Muscle layer of colon (tissue), 2 donors: ENCODE measurements around the gene SYNGR1.

Experiments used
- H3K27ac ChIP-seq: one replicate; pipeline ENCODE4 v1.7.0; 2013; ENCODE audit warnings: low read depth, mild to moderate bottlenecking, low read length, moderate library complexity
- H3K27me3 ChIP-seq, 2 donors: one replicate each; pipeline ENCODE4 v1.7.0; 2013; ENCODE audit warnings: low read length in 2 of 2, mild to moderate bottlenecking in 2 of 2; ENCODE audit not compliant: insufficient read depth in 2 of 2, control insufficient read depth in 1 of 2
- H3K36me3 ChIP-seq: one replicate; pipeline ENCODE4 v1.7.0; 2013; ENCODE audit warnings: mild to moderate bottlenecking, low read length; ENCODE audit not compliant: insufficient read depth
- H3K4me1 ChIP-seq: one replicate; pipeline ENCODE4 v1.7.0; 2013; ENCODE audit warnings: mild to moderate bottlenecking, low read length; ENCODE audit not compliant: insufficient read depth
- H3K4me3 ChIP-seq, 2 donors: one replicate each; pipeline ENCODE4 v1.7.0; 2013; ENCODE audit warnings: low read length in 2 of 2, low read depth in 1 of 2, mild to moderate bottlenecking in 1 of 2, moderate library complexity in 1 of 2
- H3K9ac ChIP-seq: one replicate; pipeline ENCODE4 v1.7.0; 2013; ENCODE audit warnings: low read length
- H3K9me3 ChIP-seq: one replicate; pipeline ENCODE4 v1.7.0; 2013; ENCODE audit warnings: mild to moderate bottlenecking, low read length
- donor health status: abdominal sarcoma.
- donor health status: Adenocarcinoma of cecum.

The SYNGR1 gene

DNA sequence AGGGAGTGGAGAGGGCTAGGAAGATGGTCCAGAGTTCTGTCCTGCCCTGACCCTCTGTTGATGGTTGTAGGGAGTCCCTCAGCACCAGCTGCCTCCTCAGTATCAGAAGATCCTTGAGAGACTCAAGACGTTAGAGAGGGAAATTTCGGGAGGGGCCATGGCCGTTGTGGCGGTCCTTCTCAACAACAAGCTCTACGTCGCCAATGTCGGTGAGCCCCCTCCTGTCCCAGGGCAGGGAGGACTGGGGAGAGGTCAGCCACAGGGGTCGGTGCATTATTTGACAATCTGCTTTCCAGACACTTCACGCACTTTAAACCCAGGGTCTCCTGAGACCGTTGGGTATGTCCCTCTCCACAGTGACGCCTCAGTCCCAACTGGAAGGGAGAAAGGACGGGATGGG lies 67.8 kb downstream of the SYNGR1 start:
- Histone ChIP-seq H3K27ac (no peak overlapping the region), H3K4me1 (no peaks in the 10 kb centered on the region), H3K27me3 (no peaks in the 10 kb centered on the region), H3K9ac (no peak overlapping the region), H3K4me3 (no peak overlapping the region), H3K36me3 (peaks cover 62% of the 10 kb centered on the region), H3K9me3 (no peaks in the 10 kb centered on the region)

DNA sequence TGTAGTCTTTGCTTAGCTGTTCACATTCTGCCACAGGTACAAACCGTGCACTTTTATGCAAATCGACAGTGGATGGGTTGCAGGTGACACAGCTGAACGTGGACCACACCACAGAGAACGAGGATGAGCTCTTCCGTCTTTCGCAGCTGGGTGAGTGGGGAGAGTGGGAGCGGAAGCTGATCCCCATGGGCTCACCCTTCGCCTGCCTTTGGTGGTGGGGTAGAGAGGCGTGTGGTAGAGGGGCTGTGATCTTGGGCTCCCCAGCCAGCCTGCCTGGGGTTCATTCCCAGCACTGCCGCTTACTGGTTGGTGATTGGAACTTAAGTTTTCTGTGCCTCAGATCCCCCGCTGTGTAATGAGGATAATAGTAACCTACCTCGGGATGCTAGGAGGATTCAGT lies 68.9 kb downstream of the SYNGR1 start:
- Histone ChIP-seq H3K9ac (no peak overlapping the region), H3K36me3 (peaks cover 62% of the 10 kb centered on the region), H3K4me3 (no peak overlapping the region), H3K4me1 (no peaks in the 10 kb centered on the region), H3K9me3 (no peaks in the 10 kb centered on the region), H3K27ac (no peak overlapping the region), H3K27me3 (no peaks in the 10 kb centered on the region)

DNA sequence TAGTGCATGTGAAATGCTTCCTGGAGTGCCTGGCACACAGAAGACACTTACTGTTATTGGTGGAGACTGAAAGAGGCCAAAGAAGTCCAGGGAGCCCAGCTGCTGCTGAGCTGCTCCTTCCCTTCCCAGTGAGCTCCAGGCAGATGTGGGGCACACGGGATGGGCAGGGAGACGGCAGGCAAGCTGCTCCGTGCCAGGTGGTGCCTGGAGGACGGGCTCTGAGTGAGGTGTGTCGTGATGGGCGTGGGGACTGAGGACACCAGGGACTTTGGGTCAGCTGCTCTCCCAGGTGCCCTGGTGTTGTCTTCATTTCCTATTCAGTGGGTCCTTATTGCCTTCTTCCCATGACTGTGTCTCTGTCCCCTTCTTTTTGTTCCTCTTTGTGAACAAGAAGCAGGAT lies 69.3 kb downstream of the SYNGR1 start:
- H3K4me1 ChIP-seq = no peaks in the 10 kb centered on the region
- no peak overlapping the region for H3K4me3 ChIP-seq
- no peak overlapping the region for H3K9ac ChIP-seq
- H3K27me3 ChIP-seq = no peaks in the 10 kb centered on the region
- no peak overlapping the region for H3K27ac ChIP-seq
- H3K36me3 ChIP-seq = peaks cover 66% of the 10 kb centered on the region
- no peaks in the 10 kb centered on the region for H3K9me3 ChIP-seq

DNA sequence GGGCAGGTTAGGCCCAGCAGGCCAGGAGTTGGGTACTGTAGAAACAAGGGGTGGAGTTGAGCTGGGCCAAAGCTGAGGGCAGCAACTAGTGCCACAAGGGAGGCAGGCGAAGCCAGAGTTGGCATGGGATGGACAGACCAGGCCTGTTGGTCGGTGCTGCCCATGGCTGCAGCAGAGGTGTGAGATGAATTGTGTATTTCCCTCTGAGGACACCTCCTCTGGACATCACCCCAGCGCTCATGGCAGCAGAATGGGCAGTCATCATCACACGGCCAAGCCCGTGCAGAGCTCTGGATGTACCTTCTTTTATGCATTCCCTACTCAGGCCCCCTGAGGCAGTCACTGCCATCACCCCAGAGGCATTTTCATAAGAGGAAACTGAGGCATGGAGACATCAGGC lies 70.1 kb downstream of the SYNGR1 start:
- Histone ChIP-seq H3K9ac (no peak overlapping the region), H3K4me1 (no peaks in the 10 kb centered on the region), H3K27me3 (no peaks in the 10 kb centered on the region), H3K9me3 (no peaks in the 10 kb centered on the region), H3K27ac (no peak overlapping the region), H3K36me3 (peaks cover 74% of the 10 kb centered on the region), H3K4me3 (no peak overlapping the region)

DNA sequence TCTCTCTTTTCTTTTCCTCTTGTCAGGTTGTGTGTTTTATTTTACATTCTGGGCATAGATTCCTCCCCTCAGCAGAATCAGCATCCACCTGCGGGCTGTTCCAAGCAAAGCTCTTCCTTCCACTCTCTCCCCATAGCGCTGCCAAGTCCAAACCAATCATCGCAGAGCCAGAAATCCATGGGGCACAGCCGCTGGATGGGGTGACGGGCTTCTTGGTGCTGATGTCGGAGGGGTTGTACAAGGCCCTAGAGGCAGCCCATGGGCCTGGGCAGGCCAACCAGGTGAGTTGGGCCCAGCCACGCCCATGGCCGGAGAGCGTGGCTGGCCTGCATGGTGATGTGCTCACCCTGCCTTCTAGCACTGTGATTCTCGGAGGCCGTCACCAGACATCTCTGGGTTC lies 71.9 kb downstream of the SYNGR1 start:
- H3K9ac ChIP-seq = no peak overlapping the region
- peaks cover 71% of the 10 kb centered on the region for H3K36me3 ChIP-seq
- no peaks in the 10 kb centered on the region for H3K4me1 ChIP-seq
- no peaks in the 10 kb centered on the region for H3K27me3 ChIP-seq
- no peaks in the 10 kb centered on the region for H3K9me3 ChIP-seq
- no peak overlapping the region for H3K27ac ChIP-seq
- no peak overlapping the region for H3K4me3 ChIP-seq

DNA sequence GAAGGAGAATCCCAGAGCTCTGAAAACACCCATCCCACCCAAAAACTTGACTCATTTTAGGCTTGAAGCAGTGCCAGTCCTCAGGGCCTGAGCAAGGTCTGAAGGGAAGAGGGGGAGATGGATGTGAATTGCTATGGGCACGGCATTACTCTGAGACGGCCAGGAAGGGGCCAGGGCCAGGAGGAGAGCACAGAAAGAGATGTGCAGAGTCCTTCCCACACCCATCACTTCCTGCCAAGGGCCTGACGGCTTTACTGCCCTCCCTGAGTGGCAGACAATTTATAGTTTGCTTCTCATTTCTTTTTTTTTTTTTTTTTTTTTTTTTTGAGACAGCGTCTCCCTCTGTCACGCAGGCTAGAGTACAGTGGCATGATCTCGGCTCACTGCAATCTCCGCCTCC lies 72.3 kb downstream of the SYNGR1 start:
- Histone ChIP-seq H3K9me3 (no peaks in the 10 kb centered on the region), H3K9ac (no peak overlapping the region), H3K4me1 (no peaks in the 10 kb centered on the region), H3K27me3 (no peaks in the 10 kb centered on the region), H3K4me3 (no peak overlapping the region), H3K36me3 (peaks cover 71% of the 10 kb centered on the region), H3K27ac (no peak overlapping the region)

DNA sequence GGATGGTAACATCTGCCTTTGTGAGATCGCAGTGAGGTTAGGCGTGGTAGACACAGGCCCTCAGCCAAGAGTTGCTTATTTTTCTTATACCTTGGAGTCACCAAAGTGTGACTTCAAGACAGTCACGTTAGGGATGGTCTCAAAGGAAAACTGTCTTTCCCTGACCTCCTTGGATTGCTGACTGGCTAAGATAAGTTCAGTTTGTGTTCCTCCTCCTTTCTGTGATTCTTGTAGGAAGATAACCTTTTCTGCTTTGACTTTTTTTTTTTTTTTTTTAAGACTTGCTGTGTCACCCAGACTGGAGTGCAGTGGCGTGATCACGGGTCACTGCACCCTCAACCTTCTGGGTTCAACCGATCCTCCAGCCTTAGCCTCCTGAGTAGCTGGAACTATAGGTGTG lies 72.9 kb downstream of the SYNGR1 start:
- no peaks in the 10 kb centered on the region for H3K9me3 ChIP-seq
- no peak overlapping the region for H3K27ac ChIP-seq
- H3K27me3 ChIP-seq = no peaks in the 10 kb centered on the region
- no peak overlapping the region for H3K4me3 ChIP-seq
- peaks cover 72% of the 10 kb centered on the region for H3K36me3 ChIP-seq
- no peaks in the 10 kb centered on the region for H3K4me1 ChIP-seq
- H3K9ac ChIP-seq = no peak overlapping the region

DNA sequence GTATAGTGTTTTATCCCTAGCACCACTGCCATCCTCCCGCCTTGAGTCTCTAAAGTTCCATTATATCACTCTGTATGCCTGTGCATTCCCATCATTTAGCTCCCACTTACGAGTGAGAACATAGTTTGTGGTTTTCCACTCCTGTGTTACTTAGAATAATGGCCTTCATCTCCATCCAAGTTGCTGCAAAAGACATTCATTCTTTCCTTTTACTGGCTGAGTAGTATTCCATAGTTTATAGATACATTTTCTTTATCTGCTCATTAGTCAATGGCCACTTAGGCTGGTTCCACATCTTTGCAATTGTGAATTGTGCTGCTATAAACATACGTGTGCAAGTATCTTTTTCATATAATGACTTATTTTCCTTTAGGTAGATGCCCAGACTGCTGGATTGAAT lies 74.2 kb downstream of the SYNGR1 start:
- Histone ChIP-seq H3K9ac (no peak overlapping the region), H3K36me3 (peaks cover 73% of the 10 kb centered on the region), H3K9me3 (no peaks in the 10 kb centered on the region), H3K27me3 (no peaks in the 10 kb centered on the region), H3K27ac (no peak overlapping the region), H3K4me1 (no peaks in the 10 kb centered on the region), H3K4me3 (no peak overlapping the region)

DNA sequence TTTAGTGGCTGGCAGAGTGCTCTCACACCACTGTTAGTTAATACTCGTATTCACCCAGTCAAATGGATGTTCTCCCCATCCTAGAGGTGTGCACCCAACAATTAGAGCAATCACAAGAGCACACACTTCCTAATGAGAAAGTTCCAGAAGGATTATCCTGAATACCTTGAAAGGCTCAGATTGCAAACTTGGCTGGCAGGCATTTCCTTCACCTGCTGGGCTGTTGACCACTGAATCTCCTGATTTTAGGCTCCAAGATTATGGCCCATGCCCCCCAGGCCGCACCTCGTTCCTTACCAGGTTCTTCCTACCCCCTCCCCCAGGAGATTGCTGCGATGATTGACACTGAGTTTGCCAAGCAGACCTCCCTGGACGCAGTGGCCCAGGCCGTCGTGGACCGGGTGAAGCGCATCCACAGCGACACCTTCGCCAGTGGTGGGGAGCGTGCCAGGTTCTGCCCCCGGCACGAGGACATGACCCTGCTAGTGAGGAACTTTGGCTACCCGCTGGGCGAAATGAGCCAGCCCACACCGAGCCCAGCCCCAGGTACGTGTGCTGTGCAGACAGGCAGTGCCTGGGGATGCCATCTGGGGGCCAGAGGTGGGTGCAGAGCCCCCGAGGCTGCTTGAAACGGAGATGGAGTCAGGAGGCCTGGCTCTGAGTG lies 76.7 kb downstream of the SYNGR1 start:
- H3K27ac ChIP-seq = no peak overlapping the region
- no peaks in the 10 kb centered on the region for H3K9me3 ChIP-seq

DNA sequence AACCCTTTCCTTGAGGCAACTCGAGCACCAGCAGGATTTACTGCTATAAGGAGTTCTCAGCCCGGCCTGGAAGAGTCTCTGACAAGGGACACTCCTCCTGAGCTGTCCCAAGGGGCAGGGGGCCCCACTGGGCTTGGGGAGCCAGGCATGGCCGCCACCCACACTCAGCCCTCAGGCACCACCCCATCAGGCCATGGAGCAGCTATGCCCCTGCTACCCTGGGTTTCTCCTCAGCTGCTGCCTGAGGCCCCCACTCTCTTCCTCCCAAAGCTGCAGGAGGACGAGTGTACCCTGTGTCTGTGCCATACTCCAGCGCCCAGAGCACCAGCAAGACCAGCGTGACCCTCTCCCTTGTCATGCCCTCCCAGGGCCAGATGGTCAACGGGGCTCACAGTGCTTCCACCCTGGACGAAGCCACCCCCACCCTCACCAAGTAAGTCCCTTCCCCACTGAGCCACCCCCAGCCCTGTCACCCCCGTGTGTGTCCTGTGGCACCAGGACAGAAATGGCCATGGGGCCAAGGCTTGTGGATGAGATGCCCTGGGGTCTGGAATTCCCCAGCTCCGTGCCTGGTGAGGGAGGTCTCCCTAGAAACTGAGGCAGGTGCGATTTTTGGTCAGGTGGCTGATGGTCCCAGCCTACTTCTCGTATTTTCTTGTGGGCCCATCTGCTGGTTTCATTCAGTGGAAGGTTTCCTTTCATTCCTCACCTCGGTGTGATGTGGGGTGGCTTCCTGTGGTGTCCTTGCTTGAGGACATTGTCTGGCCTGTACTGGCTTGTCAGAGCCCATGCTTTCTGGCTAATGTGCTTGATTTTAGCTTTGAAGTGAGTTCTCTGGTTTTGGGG lies 78.2 kb downstream of the SYNGR1 start:
- Histone ChIP-seq H3K4me1 (peaks cover 11% of the 10 kb centered on the region), H3K4me3 (no peak overlapping the region), H3K9me3 (no peaks in the 10 kb centered on the region), H3K27me3 (no peaks in the 10 kb centered on the region), H3K36me3 (peaks cover 71% of the 10 kb centered on the region), H3K27ac (no peak overlapping the region), H3K9ac (no peak overlapping the region)

More for the DNA sequence above, 76.7 kb downstream of the SYNGR1 start:
- H3K4me3 ChIP-seq = no peak overlapping the region
- H3K36me3 ChIP-seq = peaks cover 72% of the 10 kb centered on the region
- H3K9ac ChIP-seq = no peak overlapping the region
- H3K4me1 ChIP-seq = peaks cover 4% of the 10 kb centered on the region
- H3K27me3 ChIP-seq = no peaks in the 10 kb centered on the region

DNA sequence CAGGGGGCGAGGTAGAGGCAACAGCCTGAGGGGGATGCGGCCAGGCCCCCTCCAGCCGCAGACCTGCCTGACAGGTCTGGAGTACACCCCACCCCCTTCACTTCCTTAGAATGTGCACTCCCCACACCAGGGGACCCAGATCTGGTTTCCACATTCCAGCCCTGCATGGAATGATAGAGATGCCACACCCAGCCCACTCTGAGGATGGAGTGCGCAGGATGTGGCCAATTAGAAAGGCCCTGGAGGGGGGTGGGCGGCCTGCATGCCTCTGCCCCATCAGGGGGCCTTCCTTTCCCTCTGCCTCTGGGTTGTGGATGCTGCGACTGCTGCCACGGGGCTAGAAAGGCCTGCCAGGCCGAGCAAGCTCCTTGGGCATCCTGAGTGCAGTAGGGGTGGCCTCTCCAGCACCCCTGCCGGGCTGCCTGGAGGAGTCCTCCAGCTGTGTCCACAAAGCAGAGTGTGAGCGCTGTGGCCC lies 78.8 kb downstream of the SYNGR1 start:
- no peak overlapping the region for H3K27ac ChIP-seq
- no peak overlapping the region for H3K4me3 ChIP-seq
- peaks cover 71% of the 10 kb centered on the region for H3K36me3 ChIP-seq
- H3K4me1 ChIP-seq = peaks cover 11% of the 10 kb centered on the region
- no peak overlapping the region for H3K9ac ChIP-seq
- no peaks in the 10 kb centered on the region for H3K27me3 ChIP-seq
- H3K9me3 ChIP-seq = no peaks in the 10 kb centered on the region
